Transverse colon (tissue), 4 donors: Measurements from ENCODE around the gene PCLO.

ENCODE experiments used
- CTCF ChIP-seq, 5 experiments: fragments of 200-600 bp in 3 of 5; fragments of 450-650 bp in 2 of 5; sonication (generic) in 3 of 5; IDR thresholded peaks; 1 replicate in 2 of 5; 2 replicates in 3 of 5; pipeline ENCODE4 v1.5.1; 2016 to 2017; ENCODE audit warnings: antibody characterized with exemption in 5 of 5, inconsistent platforms in 3 of 5, mild to moderate bottlenecking in 2 of 5, moderate library complexity in 1 of 5
- EP300 ChIP-seq: sonication (generic); formaldehyde crosslinking; IDR thresholded peaks from one replicate; pipeline ENCODE4 v1.6.1; 2017; ENCODE audit warnings: antibody characterized with exemption, low read depth
- POLR2A ChIP-seq: fragments of 450-650 bp; IDR thresholded peaks from one replicate; pipeline ENCODE4 v1.6.1; 2016; ENCODE audit warnings: antibody characterized with exemption, mild to moderate bottlenecking, moderate library complexity
- POLR2AphosphoS5 ChIP-seq, 3 donors: sonication (generic); formaldehyde crosslinking; IDR thresholded peaks; one replicate each; pipeline ENCODE4 v1.6.1; 2016; ENCODE audit warnings: antibody characterized with exemption in 3 of 3

GRCh38 chr7:82705517-82706260, 457.0 kb downstream of the PCLO start:
- TF ChIP-seq CTCF (IDR thresholded peaks at IDR 0.05) (no peak), POLR2AphosphoS5 (IDR thresholded peaks at IDR 0.05) (no peak), POLR2A (no peak), EP300 (no peak)
